Fibroblast of lung (primary cell): ENCODE results near the gene GABBR2. TPM values are rescaled to one million over a fixed set of nuclear protein-coding genes. Genes with fewer than 3 reads are reported as not detected.

Experiments used
- DNase-seq, 2 donors: peaks; one replicate each; pipeline versions ENCODE4 v3.0.0 to v3.0.0-alpha.2; 2010; ENCODE audit warnings: low read depth in 2 of 2
- H2AFZ ChIP-seq: 2 replicates; pipeline ENCODE4 v1.5.1; 2012; ENCODE audit warnings: low read length, control low read depth, inconsistent platforms
- H3K27ac ChIP-seq: 2 replicates; pipeline ENCODE4 v1.5.1; 2011; ENCODE audit warnings: low read length, control low read depth; ENCODE audit not compliant: insufficient read depth
- H3K27me3 ChIP-seq: 2 replicates; pipeline ENCODE4 v1.5.1; 2011; ENCODE audit warnings: mild to moderate bottlenecking, low read length; ENCODE audit not compliant: control insufficient read depth, insufficient read depth
- H3K36me3 ChIP-seq: 2 replicates; pipeline ENCODE4 v1.5.1; 2011; ENCODE audit warnings: low read length; ENCODE audit not compliant: control insufficient read depth, insufficient read depth
- H3K4me1 ChIP-seq: 2 replicates; pipeline ENCODE4 v1.5.1; 2011; ENCODE audit warnings: low read length; ENCODE audit not compliant: control insufficient read depth, insufficient read depth; ENCODE audit errors: extremely low read depth
- H3K4me2 ChIP-seq: 2 replicates; pipeline ENCODE4 v1.5.1; 2011; ENCODE audit warnings: low read length, control low read depth; ENCODE audit not compliant: insufficient read depth; ENCODE audit errors: extremely low read depth
- H3K4me3 ChIP-seq, 4 experiments: fragments of 200-600 bp in 1 of 4; sonication (generic) in 1 of 4; replicated peaks in 1 of 4; 2 replicates each; pipeline ENCODE4 v1.5.1; 2011 to 2016; ENCODE audit warnings: low read length in 4 of 4, low read depth in 3 of 4, mild to moderate bottlenecking in 3 of 4, control low read depth in 2 of 4, inconsistent platforms in 1 of 4, mixed read lengths in 1 of 4; ENCODE audit not compliant: insufficient read depth in 1 of 4; ENCODE audit errors: control extremely low read depth in 1 of 4
- H3K79me2 ChIP-seq: 2 replicates; pipeline ENCODE4 v1.5.1; 2012; ENCODE audit warnings: mild to moderate bottlenecking, low read length, inconsistent platforms; ENCODE audit not compliant: control insufficient read depth, insufficient read depth
- H3K9ac ChIP-seq: 2 replicates; pipeline ENCODE4 v1.5.1; 2011; ENCODE audit warnings: mild to moderate bottlenecking, low read length, control low read depth; ENCODE audit not compliant: insufficient read depth
- H3K9me3 ChIP-seq: 2 replicates; pipeline ENCODE4 v1.5.1; 2012; ENCODE audit warnings: low read depth, low read length; ENCODE audit not compliant: control insufficient read depth, insufficient read depth
- H4K20me1 ChIP-seq: 2 replicates; pipeline ENCODE4 v1.5.1; 2011; ENCODE audit warnings: low read length; ENCODE audit not compliant: control insufficient read depth, insufficient read depth; ENCODE audit errors: extremely low read depth
- CTCF ChIP-seq, 2 donors: IDR thresholded peaks in 1 of 2; conservative IDR thresholded peaks in 1 of 2; 1 replicate in 1 of 2; 2 replicates in 1 of 2; pipeline ENCODE4 v1.5.1; 2011 to 2012; ENCODE audit warnings: low read length in 2 of 2, control low read depth in 1 of 2, inconsistent platforms in 1 of 2, low read depth in 1 of 2, mild to moderate bottlenecking in 1 of 2
- EZH2 ChIP-seq: IDR thresholded peaks from 2 replicates; pipeline ENCODE4 v1.5.1; 2012; ENCODE audit warnings: low read length, control low read depth, mild to moderate bottlenecking; ENCODE audit errors: missing control alignments
- polyA plus RNA-seq, 2 donors: library from polyadenylated mRNA; depleted of rRNA in 1 of 2; stranded (reverse) in 1 of 2; unstranded in 1 of 2; fragments of >200 nt; gene quantifications; 2 replicates each; pipeline ENCODE4 v1.2.1, GENCODE V29; 2011 to 2012; ENCODE audit warnings: missing spikeins in 1 of 2
- total RNA-seq: library from RNA; depleted of rRNA; stranded (reverse); fragments of >200 nt; gene quantifications from 2 replicates; pipeline ENCODE4 v1.2.1, GENCODE V29; 2014

Gene GABBR2
- total and polyA plus RNA-seq, 2 donors (not counting 1 experiment from before 2014, with no cell fraction given) = 0.32 to 0.33 TPM

- Histone ChIP-seq H3K79me2 (no peaks in the 10 kb centered on the region), H3K27ac (no peak overlapping the region), H3K9ac (no peak overlapping the region), H3K9me3 (no peaks in the 10 kb centered on the region), H3K36me3 (no peaks in the 10 kb centered on the region), H4K20me1 (no peaks in the 10 kb centered on the region), H3K4me1 (no peaks in the 10 kb centered on the region), H2AFZ (no peak overlapping the region), H3K4me3 (no peak overlapping the region), H3K27me3 (no peaks in the 10 kb centered on the region), H3K4me2 (no peak overlapping the region)
- no peak for DNase-seq
- no peak for TF ChIP-seq CTCF (conservative IDR thresholded peaks at IDR 0.05 in 1 of 2, IDR thresholded peaks at IDR 0.05 in 1 of 2; ENCODE audit: low read depth in 1 of 2, low read length in 2 of 2)
- TF ChIP-seq EZH2 = no peak
Measured at GRCh38 chr9:98347642-98348041, 361.1 kb downstream of the GABBR2 start.

DNA sequence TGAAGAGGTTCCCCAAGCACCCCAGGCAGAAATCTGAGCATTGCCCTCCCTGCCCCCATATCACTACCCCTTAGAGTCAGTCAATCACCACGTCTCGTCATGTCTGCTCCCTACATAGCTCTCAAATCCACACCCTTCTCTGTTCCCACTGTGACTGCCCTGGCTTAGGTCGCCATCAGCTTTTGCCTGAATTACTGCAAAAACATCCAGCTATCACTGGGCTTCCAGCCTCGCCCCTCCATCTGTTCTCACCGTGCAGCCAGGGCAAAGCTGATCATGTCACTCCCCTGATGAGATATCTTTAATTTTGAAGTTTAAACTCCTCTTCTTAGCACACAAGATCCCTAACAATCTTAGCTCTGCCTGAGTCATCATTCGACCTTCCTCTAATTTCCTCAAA lies 363.7 kb downstream of the GABBR2 start:
- H2AFZ ChIP-seq = no peak overlapping the region
- H3K27me3 ChIP-seq = no peaks in the 10 kb centered on the region
- no peak overlapping the region for H3K4me2 ChIP-seq
- H3K4me3 ChIP-seq = no peak overlapping the region
- no peak overlapping the region for H3K9ac ChIP-seq
- H3K9me3 ChIP-seq = no peaks in the 10 kb centered on the region
- no peak overlapping the region for H3K27ac ChIP-seq
- no peak for TF ChIP-seq CTCF (conservative IDR thresholded peaks at IDR 0.05 in 1 of 2, IDR thresholded peaks at IDR 0.05 in 1 of 2; ENCODE audit: low read depth in 1 of 2, low read length in 2 of 2)
- no peak for TF ChIP-seq EZH2
- no peaks in the 10 kb centered on the region for H3K79me2 ChIP-seq
- DNase-seq = no peak
- no peaks in the 10 kb centered on the region for H4K20me1 ChIP-seq
- H3K4me1 ChIP-seq = no peaks in the 10 kb centered on the region
- no peaks in the 10 kb centered on the region for H3K36me3 ChIP-seq

GRCh38 chr9:98344581-98344980 lies 364.2 kb downstream of the GABBR2 start:
- no peak for TF ChIP-seq CTCF (conservative IDR thresholded peaks at IDR 0.05 in 1 of 2, IDR thresholded peaks at IDR 0.05 in 1 of 2; ENCODE audit: low read depth in 1 of 2, low read length in 2 of 2)
- TF ChIP-seq EZH2 = no peak
- Histone ChIP-seq H3K27me3 (no peaks in the 10 kb centered on the region), H4K20me1 (no peaks in the 10 kb centered on the region), H3K9me3 (no peaks in the 10 kb centered on the region), H3K27ac (no peak overlapping the region), H3K4me2 (no peak overlapping the region), H2AFZ (no peak overlapping the region), H3K79me2 (no peaks in the 10 kb centered on the region), H3K4me1 (no peaks in the 10 kb centered on the region), H3K4me3 (no peak overlapping the region), H3K36me3 (no peaks in the 10 kb centered on the region), H3K9ac (no peak overlapping the region)
- DNase-seq = no peak
